Stimulated activated CD4-positive, alpha-beta T cell treated with anti-CD3 and anti-CD28 coated beads, Interleukin-4, amount 100 ng/mL, for 1 hour (primary cell): ENCODE measurements around the gene SIGLEC14.
"Not testable (repeated sequence)": the region's sequence is repeated elsewhere in the genome, so short reads cannot be mapped to it uniquely, and the experiment has no call there.

Experiments used
- DNase-seq: peaks from one replicate; pipeline ENCODE4 v3.0.0-alpha.2; 2020

Gene SIGLEC14

GRCh38 chr19:51646730-51647129 is at the start of gene SIGLEC14:
Gene SIGLEC14, minus strand, starts transcription at chr19:51646825. Its CDS starts 66 bp downstream, at chr19:51646759.
- DNase-seq, result not testable (repeated sequence)

- no peak for DNase-seq
Measured at GRCh38 chr19:51695702-51696315, 49.2 kb upstream of the SIGLEC14 start.

DNA sequence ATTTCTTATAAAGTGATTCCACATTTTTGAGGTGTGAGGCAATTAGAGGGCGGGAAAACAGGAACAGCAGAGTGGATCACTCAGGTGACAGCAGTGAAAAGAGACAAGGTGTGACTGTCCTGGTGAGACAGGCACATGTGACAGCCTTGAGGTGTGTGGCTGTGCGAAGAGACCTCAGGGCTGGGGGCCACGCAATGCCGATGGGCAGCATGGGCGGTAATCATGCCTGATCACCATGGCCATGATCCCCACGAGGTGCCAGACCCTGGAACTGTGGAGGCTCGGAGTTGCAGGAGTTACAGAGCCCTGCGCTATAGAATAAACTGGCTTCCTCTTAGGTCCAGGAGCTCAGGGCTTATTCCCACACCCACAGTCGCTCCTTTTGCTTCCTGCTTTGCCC is 48.5 kb upstream of the SIGLEC14 start:
- DNase-seq, result no peak

DNA sequence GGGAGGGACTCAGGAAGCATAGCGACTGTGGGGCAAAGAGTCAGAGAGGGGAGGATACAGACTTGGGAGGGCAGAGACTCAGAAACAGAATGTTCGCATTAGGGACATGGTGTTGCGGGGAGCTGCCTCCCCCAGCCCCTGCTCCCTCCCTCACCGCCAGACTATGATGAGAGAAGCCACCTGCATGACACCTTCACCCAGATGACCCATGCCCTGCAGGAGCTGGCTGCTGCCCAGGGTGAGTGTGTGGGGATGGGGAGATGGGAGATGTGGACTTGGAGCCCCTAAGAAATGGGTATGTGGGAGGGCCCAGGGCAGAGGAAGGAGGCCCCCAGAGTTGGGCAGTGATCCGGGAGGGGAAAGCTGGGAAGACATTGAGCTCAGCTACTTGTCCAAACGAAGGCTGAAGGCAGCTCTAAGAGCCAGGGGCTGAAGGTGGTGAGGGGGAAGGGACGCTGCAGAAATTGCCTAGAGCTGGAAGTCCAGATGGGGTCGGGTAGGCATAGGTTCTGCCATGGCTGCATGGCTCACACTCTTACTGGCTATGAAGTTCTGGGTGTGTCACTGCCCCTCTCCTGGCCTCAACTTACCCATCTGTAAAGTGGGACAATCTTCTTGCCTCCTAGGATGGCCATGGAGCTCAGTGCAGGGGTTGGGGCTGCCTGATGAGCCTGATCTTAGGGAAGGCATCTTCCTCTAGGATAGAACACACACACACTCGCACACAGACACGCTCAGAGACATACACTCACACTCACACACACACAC is 47.9 kb upstream of the SIGLEC14 start:
- DNase-seq, result no peak

DNA sequence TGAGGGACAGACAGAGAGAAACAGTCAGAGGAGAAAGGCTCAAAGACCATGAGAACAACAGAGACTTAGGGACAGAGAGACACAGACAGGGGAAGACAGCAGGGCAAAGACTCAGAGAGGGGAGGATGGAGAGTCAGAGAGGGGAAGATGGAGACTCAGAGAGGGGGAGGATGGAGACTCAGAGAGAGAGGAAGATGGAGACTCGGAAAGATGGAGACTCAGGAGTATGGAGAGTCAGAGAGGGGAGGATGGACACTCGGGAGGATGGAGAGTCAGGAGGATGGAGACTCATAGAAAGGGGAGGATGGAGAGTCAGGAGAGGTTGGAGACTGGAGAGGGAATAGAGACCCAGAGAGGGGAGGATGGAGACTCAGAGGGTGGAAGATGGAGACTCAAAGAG is 47.2 kb upstream of the SIGLEC14 start:
- DNase-seq, result no peak

- DNase-seq, result no peak
Measured at GRCh38 chr19:51693260-51693659, 46.6 kb upstream of the SIGLEC14 start, which contains the start of gene SPACA6. Gene SPACA6, plus strand, starts transcription at chr19:51693330. Its CDS starts 197 bp downstream, at chr19:51693527.

GRCh38 chr19:51692468-51692867 is 45.8 kb upstream of the SIGLEC14 start:
- DNase-seq, result no peak

GRCh38 chr19:51691584-51692428 is 45.2 kb upstream of the SIGLEC14 start:
- no peak for DNase-seq

DNA sequence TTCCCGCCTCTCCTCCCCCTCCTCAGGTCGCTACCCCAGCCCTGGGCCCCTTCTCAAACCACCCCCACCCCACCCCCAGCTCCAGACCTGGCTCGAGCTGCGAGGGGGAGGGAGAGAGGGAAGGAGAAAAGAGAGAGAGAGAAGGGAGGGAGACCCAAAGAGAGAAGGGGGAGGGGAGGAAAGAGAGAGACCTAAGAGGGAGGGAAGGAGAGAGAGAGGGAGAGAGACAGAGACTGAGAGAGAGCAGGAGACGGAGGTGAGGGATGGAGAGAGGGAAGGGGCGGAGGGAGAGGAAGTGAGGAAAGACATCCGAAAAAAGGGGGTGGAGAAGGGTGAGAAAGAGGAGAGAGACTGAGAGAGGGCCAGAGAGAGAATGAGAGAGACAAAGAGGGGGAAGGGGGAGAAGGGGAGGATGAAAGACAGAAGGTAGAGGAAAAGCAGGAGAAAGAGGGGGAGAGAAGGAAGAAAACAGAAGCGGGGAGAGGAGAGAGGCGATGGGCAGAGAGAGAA is 44.5 kb upstream of the SIGLEC14 start:
- no peak for DNase-seq

- DNase-seq, result peak; percentile 69
Measured at GRCh38 chr19:51690454-51691073, 43.9 kb upstream of the SIGLEC14 start.

DNA sequence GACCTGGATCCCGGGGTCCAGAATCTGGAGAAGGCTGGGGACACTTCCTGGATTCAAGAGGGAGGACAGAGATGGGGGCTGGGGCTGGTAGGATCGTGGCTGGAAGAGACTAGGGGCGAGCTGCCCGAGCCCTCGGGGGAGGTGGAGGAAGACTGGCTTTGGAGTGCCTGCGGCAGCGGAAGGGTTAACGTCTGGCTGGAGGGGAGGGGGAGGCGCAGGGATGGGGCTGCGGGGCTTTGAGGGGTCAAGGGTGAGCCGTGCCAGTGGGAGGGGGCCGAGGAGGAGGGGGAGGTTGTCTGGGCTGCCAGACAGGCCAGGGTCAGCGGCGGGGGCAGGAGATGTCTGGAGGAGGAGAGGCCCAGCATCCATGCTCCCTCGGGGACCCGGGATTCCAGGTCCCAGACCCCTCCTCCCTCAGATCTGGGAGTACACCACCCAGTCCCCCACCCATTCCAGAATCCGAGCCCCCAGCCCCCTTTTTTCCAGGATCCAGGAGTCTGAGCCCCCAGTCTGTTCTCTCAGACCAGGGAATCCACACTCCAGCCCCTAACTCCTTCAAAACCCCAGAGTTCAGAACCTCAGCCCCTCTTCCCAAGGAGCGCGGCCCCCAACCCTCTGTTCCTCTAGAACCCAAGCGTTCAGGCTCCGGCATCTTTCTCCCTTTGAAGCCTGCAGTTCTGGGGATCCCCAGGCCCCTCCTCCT is 43.3 kb upstream of the SIGLEC14 start:
- peak; percentile 10 for DNase-seq

DNA sequence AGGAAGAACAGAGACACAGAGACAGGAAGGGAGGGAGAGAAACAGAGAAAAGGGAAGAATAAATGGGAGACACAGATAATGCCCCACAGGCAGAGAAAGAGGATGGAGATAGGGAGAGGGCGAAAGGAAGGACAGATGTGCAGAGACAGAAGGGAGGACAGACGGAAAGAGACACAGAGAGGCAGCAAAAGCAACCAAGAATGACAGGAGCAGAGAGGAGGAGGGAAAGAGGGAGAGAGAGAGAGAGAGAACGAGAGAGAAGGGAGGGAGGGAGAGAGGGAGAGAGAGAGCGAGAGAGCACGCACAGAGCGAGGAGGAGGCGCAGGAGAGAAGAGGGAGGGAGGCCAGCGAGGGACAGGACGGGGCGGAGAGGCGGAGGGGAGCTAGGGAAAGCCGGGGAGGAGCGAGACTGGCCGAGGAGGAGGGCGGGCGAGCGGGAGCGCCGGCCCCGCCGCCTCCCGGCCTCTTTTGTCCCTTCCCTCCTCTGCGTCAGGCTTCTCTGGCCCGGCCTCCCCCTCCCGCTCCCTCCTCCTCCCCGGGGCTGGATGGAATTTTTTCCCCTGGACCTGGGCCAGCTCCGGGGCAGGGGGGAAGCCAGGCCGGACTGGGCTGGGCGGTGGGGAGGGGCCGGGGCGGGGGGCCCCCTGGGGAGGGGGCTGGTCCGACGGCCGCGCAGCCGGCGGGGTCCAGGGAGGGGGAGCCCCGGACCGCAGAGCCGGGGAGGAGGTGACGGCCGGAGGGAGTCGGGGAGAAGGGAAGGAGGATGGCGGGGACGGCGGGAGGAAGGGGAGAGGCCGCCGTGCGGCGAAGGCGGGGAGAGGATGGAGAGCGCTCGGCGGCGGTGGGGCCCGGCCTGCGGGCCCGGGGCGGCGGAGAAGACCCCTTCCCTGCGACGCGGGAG is 42.3 kb upstream of the SIGLEC14 start:
- peak; percentile 21 for DNase-seq

DNA sequence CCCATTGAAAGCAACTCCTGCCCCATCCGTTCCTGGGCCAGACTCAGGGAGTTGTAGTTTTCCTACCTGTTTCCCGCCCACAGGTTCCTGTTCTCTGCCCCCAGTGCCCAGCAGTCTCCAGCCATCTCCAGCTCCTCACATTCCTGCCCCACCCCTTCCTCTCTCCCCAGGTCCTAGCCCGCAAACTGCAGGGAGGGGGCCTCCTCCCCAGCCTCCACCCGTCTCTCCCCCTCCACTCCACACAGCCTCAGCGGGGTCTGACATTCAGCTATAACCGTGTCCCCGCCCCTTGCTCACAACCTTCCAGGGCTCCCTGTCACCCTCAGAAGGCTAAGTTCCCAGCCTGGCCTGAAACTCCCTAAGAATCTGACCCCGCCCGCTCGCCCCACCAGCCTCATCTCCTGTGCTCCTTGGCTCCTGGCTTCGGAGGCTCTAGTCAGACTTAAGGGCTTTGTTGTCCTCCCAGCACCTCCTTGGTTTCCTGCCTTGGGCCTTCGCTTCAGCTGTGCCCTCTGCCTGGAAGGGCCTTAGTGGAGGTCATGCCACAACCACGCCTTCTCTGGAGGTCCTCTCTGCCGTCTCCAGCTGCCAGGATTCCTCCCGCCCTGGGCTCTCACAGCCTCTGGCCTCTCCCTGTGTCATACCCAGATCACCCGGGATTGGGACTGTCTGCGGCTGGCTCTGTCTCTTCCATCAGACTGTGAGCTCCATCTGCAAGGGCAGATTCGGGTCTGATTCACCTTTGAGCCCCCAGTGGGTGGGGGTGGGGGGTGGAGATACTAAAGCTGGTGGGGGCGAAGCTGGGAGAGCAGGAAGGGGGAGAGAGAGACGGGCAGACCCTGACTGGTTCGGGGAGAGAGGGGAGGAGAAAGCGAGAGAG is 41.4 kb upstream of the SIGLEC14 start:
- DNase-seq, result no peak

DNA sequence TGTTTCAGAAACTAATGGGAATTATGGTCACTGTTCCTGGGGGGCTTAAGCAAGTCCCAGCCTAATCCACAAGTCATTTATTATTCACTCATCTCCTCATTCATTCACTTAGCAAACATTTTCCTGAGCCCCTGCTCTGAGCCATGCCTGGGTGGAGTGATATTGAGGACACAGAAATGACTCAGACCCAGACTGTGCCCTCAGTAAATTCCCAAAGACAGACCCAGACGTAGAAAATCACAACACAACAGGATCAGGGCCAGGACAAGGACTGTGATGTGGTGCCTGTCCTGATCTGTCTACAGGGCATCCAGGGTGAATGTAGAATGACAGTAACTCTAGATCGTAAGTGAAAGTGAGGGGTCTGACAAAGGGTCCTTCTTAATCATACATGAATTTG is 39.5 kb upstream of the SIGLEC14 start:
- no peak for DNase-seq

GRCh38 chr19:51681286-51681941 is 34.8 kb upstream of the SIGLEC14 start:
- no peak for DNase-seq

- no peak for DNase-seq
Measured at GRCh38 chr19:51680474-51680873, 33.8 kb upstream of the SIGLEC14 start.

DNA sequence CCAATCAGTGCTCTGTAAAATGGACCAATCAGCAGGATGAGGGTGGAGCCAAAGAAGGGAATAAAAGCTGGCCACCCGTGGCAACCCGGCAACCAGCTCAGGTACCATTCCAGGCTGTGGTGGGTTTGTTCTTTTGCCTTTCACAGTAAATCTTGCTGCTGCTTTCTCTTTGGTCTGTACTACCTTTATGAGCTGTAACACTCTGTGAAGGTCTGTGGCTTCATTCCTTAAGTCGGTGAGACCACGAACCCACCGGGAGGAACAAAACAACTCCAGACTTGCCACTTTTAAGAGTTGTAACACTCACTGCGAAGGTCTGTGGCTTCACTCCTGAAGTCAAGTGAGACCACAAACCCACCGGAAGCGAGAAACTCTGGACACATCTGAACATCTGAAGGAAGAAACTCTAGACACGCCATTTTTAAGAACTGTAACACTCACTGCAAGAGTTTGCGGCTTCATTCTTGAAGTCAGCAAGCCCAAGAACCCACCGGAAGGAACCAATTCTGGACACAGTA is 30.0 kb upstream of the SIGLEC14 start:
- DNase-seq, result peak; percentile 15

- not testable (repeated sequence) for DNase-seq
Measured at GRCh38 chr19:51675911-51676565, 29.4 kb upstream of the SIGLEC14 start.

DNA sequence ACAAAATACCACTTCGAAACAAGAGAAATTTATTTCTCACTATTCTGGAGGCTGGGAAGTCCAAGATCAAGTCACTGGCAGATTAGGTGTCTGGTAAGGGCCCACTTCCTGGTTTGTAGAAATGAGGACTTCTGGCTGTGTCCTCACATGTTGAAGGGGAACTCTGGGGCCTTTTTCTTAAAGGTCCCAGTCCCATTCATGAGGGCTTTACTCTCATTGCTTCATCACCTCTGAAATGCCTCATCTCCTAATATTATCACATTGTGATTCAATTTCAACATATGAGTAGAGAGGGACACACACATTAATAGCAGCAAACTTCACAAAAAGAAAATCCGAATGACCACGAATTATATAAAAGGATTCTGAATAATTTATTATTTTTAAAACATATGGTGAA is 21.6 kb upstream of the SIGLEC14 start:
- DNase-seq, result no peak
